HepG2 (cell line): ENCODE measurements around the gene ADAMTS4. TPM values are rescaled to one million over a fixed set of nuclear protein-coding genes. Genes with fewer than 3 reads are reported as not detected.
A peak's percentile ranks its signal among the peaks of the same experiment; 100 is the strongest.

Experiments used
- ATF2 ChIP-seq: sonication (generic); formaldehyde crosslinking; IDR thresholded peaks from 2 replicates; pipeline ENCODE4 v1.4.0; 2020; ENCODE audit warnings: missing genetic modification reagents
- BATF2 ChIP-seq: sonication (generic); formaldehyde crosslinking; IDR thresholded peaks from 2 replicates; pipeline ENCODE4 v1.8.0; 2022; ENCODE audit warnings: mild to moderate bottlenecking, missing genetic modification reagents, moderate library complexity
- BCLAF1 ChIP-seq: fragments of 450-650 bp; IDR thresholded peaks from 2 replicates; pipeline ENCODE4 v1.6.1; 2017; ENCODE audit warnings: mild to moderate bottlenecking
- JUND ChIP-seq: sonication (generic); formaldehyde crosslinking; IDR thresholded peaks from 2 replicates; pipeline ENCODE4 v1.8.0; 2022; ENCODE audit warnings: mild to moderate bottlenecking, missing genetic modification reagents
- LCORL ChIP-seq, 2 experiments: fragments of 450-650 bp in 1 of 2; sonication (generic) in 1 of 2; formaldehyde crosslinking in 1 of 2; IDR thresholded peaks; 2 replicates each; pipeline versions ENCODE4 v1.5.0 to v1.6.1; 2017 to 2020; ENCODE audit warnings: antibody characterized with exemption in 1 of 2, missing genetic modification reagents in 1 of 2
- NCOA5 ChIP-seq: sonication (generic); formaldehyde crosslinking; IDR thresholded peaks from 2 replicates; pipeline ENCODE4 v1.4.0; 2020; ENCODE audit warnings: missing genetic modification reagents
- PHF21A ChIP-seq: sonication (generic); formaldehyde crosslinking; IDR thresholded peaks from 2 replicates; pipeline ENCODE4 v1.5.0; 2020; ENCODE audit warnings: mild to moderate bottlenecking, missing genetic modification reagents
- RAD21 ChIP-seq: fragments of 450-650 bp; formaldehyde crosslinking; IDR thresholded peaks from 2 replicates; pipeline ENCODE4 v1.5.0; 2020; ENCODE audit warnings: mild to moderate bottlenecking
- TARDBP ChIP-seq: sonication (generic); formaldehyde crosslinking; IDR thresholded peaks from 2 replicates; pipeline ENCODE4 v1.8.0; 2022; ENCODE audit warnings: mild to moderate bottlenecking, missing genetic modification reagents
- ZNF142 ChIP-seq: sonication (generic); formaldehyde crosslinking; IDR thresholded peaks from 2 replicates; pipeline ENCODE4 v1.4.0; 2020; ENCODE audit warnings: missing genetic modification reagents
- ZNF224 ChIP-seq: sonication (generic); formaldehyde crosslinking; IDR thresholded peaks from 2 replicates; pipeline ENCODE4 v1.5.0; 2020; ENCODE audit warnings: mild to moderate bottlenecking, missing genetic modification reagents
- ZNF225 ChIP-seq: sonication (generic); formaldehyde crosslinking; IDR thresholded peaks from 2 replicates; pipeline ENCODE4 v1.4.0; 2020; ENCODE audit warnings: mild to moderate bottlenecking, missing genetic modification reagents
- ZNF251 ChIP-seq: sonication (generic); formaldehyde crosslinking; IDR thresholded peaks from 2 replicates; pipeline ENCODE4 v1.9.0; 2021; ENCODE audit warnings: mild to moderate bottlenecking, missing genetic modification reagents
- ZNF331 ChIP-seq: sonication (generic); formaldehyde crosslinking; IDR thresholded peaks from 2 replicates; pipeline ENCODE4 v1.4.0; 2020; ENCODE audit warnings: missing genetic modification reagents
- ZNF569 ChIP-seq: sonication (generic); formaldehyde crosslinking; IDR thresholded peaks from 2 replicates; pipeline ENCODE4 v1.5.0; 2020; ENCODE audit warnings: mild to moderate bottlenecking, missing genetic modification reagents, moderate library complexity, borderline replicate concordance
- ZSCAN29 ChIP-seq: sonication (generic); formaldehyde crosslinking; conservative IDR thresholded peaks from 2 replicates; pipeline ENCODE4 v1.4.0; 2020; ENCODE audit warnings: mild to moderate bottlenecking, missing genetic modification reagents
- polyA plus RNA-seq, 8 experiments: library from polyadenylated mRNA; depleted of rRNA in 3 of 8; stranded (reverse) in 7 of 8; unstranded in 1 of 8; fragments of >200 nt; fragmentation: Illumina TruSeq in 4 of 8; extraction: Trizol in 4 of 8; gene quantifications; 2 replicates each; pipeline versions ENCODE4 v1.2.1 to v1.2.3, GENCODE V29; 2011 to 2016; ENCODE audit warnings: low read depth in 4 of 8, missing spikeins in 1 of 8, mixed read lengths in 1 of 8; ENCODE audit not compliant: insufficient read depth in 1 of 8
- total RNA-seq, 5 experiments: library from RNA; depleted of rRNA; stranded (reverse); fragments of >200 nt; fragmentation: Illumina TruSeq; extraction: Trizol; gene quantifications; 2 replicates each; pipeline ENCODE4 v1.2.3, GENCODE V29; 2016; ENCODE audit warnings: low read depth in 1 of 5

The ADAMTS4 gene
- total and polyA plus RNA-seq, 2 of the 13 experiments (the other 11 are each of a cell fraction or from before 2014, with no cell fraction given): 0.51 to 1.7 TPM

- TF ChIP-seq ZNF331 (CRISPR knock-in tag) (no peak), ZNF251 (no peak), ZSCAN29 (CRISPR knock-in tag) (no peak), LCORL (IDR thresholded peaks at IDR 0.05) (no peak), LCORL (CRISPR knock-in tag; IDR thresholded peaks at IDR 0.05) (no peak), NCOA5 (0 out of 2 replicates have a peak, but pooled peaks have one; percentile 71), ZNF142 (CRISPR knock-in tag) (no peak), PHF21A (no peak), ZNF224 (CRISPR knock-in tag) (no peak), RAD21 (no peak), ATF2 (CRISPR knock-in tag) (peak; percentile 34; the same call in 1 of the 2 replicates), TARDBP (CRISPR knock-in tag) (peak; percentile 73; the same call in 1 of the 2 replicates), ZNF225 (CRISPR knock-in tag) (no peak), BCLAF1 (no peak), JUND (CRISPR knock-in tag) (no peak), BATF2 (no peak; the same call in 1 of the 2 replicates), ZNF569 (CRISPR knock-in tag) (no peak)
These were observed 23.5 kb upstream of the ADAMTS4 start (continued) for GRCh38 chr1:161222175-161223019.
